H1 (cell line): Measurements from ENCODE around the gene ITGB8. TPM values are rescaled to one million over a fixed set of nuclear protein-coding genes. Genes with fewer than 3 reads are reported as not detected.

Source experiments
- CTCF ChIA-PET: fragments of 300-600 bp; sonication (Branson Sonifier 250); formaldehyde crosslinking; loops from one replicate; lab custom pipeline; 2021; ENCODE audit not compliant: partially characterized antibody; lab: Charles Lee
- POLR2A ChIA-PET: fragments of 300-600 bp; sonication (Branson Sonifier 250); formaldehyde crosslinking; loops from one replicate; lab custom pipeline; 2021; ENCODE audit warnings: inconsistent platforms; ENCODE audit not compliant: partially characterized antibody; lab: Charles Lee
- DNase-seq, 2 experiments: peaks; one replicate each; pipeline versions ENCODE4 v3.0.0 to v3.0.0-alpha.2; 2010 to 2022; ENCODE audit warnings: low spot score in 2 of 2, low read depth in 1 of 2, mixed read lengths in 1 of 2
- FAIRE-seq: peaks from 2 replicates; lab custom pipeline; 2011; peaks lifted over from hg19 to GRCh38; lab: Jason Lieb, UNC
- H2AFZ ChIP-seq: 2 replicates; pipeline ENCODE4 v1.8.1; 2012; ENCODE audit warnings: low read length, inconsistent platforms
- H2AK5ac ChIP-seq: 2 replicates; pipeline ENCODE4 v1.6.1; 2013; ENCODE audit warnings: low read depth, low read length
- H2BK120ac ChIP-seq: replicated peaks from 2 replicates; pipeline ENCODE3; 2013; ENCODE audit warnings: low read depth, low read length, inconsistent platforms
- H2BK12ac ChIP-seq: 2 replicates; pipeline ENCODE4 v1.6.1; 2013; ENCODE audit warnings: low read depth, low read length
- H2BK15ac ChIP-seq: 2 replicates; pipeline ENCODE4 v1.6.1; 2013; ENCODE audit warnings: low read length
- H2BK20ac ChIP-seq: 2 replicates; pipeline ENCODE4 v1.6.1; 2013; ENCODE audit warnings: low read length
- H2BK5ac ChIP-seq: 2 replicates; pipeline ENCODE4 v1.6.1; 2013; ENCODE audit warnings: low read depth, low read length
- H3K14ac ChIP-seq: 2 replicates; pipeline ENCODE4 v1.6.1; 2013; ENCODE audit warnings: inconsistent platforms; ENCODE audit not compliant: insufficient read length
- H3K18ac ChIP-seq: 2 replicates; pipeline ENCODE4 v1.6.1; 2013; ENCODE audit warnings: low read length; ENCODE audit errors: extremely low read depth
- H3K23ac ChIP-seq: 2 replicates; pipeline ENCODE4 v1.6.1; 2013; ENCODE audit warnings: inconsistent platforms; ENCODE audit not compliant: insufficient read length
- H3K23me2 ChIP-seq: 2 replicates; pipeline ENCODE4 v1.6.1; 2013; ENCODE audit warnings: low read depth, low read length
- H3K27ac ChIP-seq: 2 replicates; pipeline ENCODE4 v1.6.1; 2011; ENCODE audit warnings: low read depth, low read length, inconsistent platforms
- H3K27me3 ChIP-seq, 4 experiments: replicated peaks in 1 of 4; 1 replicate in 1 of 4; 2 replicates in 3 of 4; pipeline versions ENCODE4 v1.6.1 to v1.8.1; 2011 to 2013; ENCODE audit warnings: low read length in 3 of 4, mild to moderate bottlenecking in 3 of 4, inconsistent platforms in 2 of 4, mixed read lengths in 2 of 4, moderate library complexity in 1 of 4; ENCODE audit not compliant: control insufficient read depth in 3 of 4, insufficient read depth in 3 of 4; ENCODE audit errors: extremely low read depth in 1 of 4
- H3K36me3 ChIP-seq, 4 experiments: 2 replicates each; pipeline versions ENCODE4 v1.6.1 to v1.8.1; 2011 to 2013; ENCODE audit warnings: mild to moderate bottlenecking in 4 of 4, low read length in 3 of 4, moderate library complexity in 2 of 4, control low read depth in 1 of 4, inconsistent platforms in 1 of 4; ENCODE audit not compliant: insufficient read depth in 4 of 4, control insufficient read depth in 2 of 4
- H3K4ac ChIP-seq: replicated peaks from 2 replicates; pipeline ENCODE3; 2013; ENCODE audit warnings: low read length, low read depth, mixed read lengths, inconsistent platforms; ENCODE audit not compliant: insufficient read length
- H3K4me1 ChIP-seq, 4 experiments: replicated peaks in 1 of 4; 1 replicate in 1 of 4; 2 replicates in 3 of 4; pipeline versions ENCODE4 v1.6.1 to v1.8.1; 2011 to 2013; ENCODE audit warnings: low read length in 3 of 4, inconsistent platforms in 2 of 4, mixed read lengths in 1 of 4; ENCODE audit not compliant: insufficient read depth in 4 of 4, control insufficient read depth in 3 of 4
- H3K4me2 ChIP-seq, 2 experiments: 2 replicates each; pipeline versions ENCODE4 v1.6.1 to v1.8.1; 2011 to 2013; ENCODE audit warnings: low read depth in 2 of 2, low read length in 2 of 2, control low read depth in 1 of 2, inconsistent platforms in 1 of 2, mild to moderate bottlenecking in 1 of 2; ENCODE audit not compliant: insufficient read depth in 1 of 2
- H3K4me3 ChIP-seq, 4 experiments: fragments of 200-600, 300-600 bp in 1 of 4; sonication (generic), shearing (Covaris generic), sonication (Bioruptor Twin) in 1 of 4; 2 replicates each; pipeline versions ENCODE4 v1.5.1 to v1.8.1; 2011 to 2016; ENCODE audit warnings: low read length in 4 of 4, low read depth in 3 of 4, control low read depth in 2 of 4, inconsistent platforms in 2 of 4, mild to moderate bottlenecking in 2 of 4, mixed read lengths in 1 of 4, moderate library complexity in 1 of 4; ENCODE audit not compliant: insufficient read depth in 2 of 4; ENCODE audit errors: extremely low read depth in 1 of 4
- H3K56ac ChIP-seq: replicated peaks from 2 replicates; pipeline ENCODE3; 2013; ENCODE audit warnings: low read depth, mild to moderate bottlenecking, mixed read lengths, low read length, inconsistent platforms; ENCODE audit not compliant: insufficient read length
- H3K79me1 ChIP-seq: 2 replicates; pipeline ENCODE4 v1.6.1; 2013; ENCODE audit warnings: low read depth, low read length, control low read depth
- H3K79me2 ChIP-seq, 2 experiments: 2 replicates each; pipeline versions ENCODE4 v1.6.1 to v1.8.1; 2012 to 2013; ENCODE audit warnings: low read length in 2 of 2, mild to moderate bottlenecking in 2 of 2, inconsistent platforms in 1 of 2; ENCODE audit not compliant: insufficient read depth in 2 of 2, control insufficient read depth in 1 of 2
- H3K9ac ChIP-seq, 4 experiments: replicated peaks in 1 of 4; 1 replicate in 1 of 4; 2 replicates in 3 of 4; pipeline versions ENCODE4 v1.6.1 to v1.8.1; 2011 to 2013; ENCODE audit warnings: low read depth in 3 of 4, low read length in 3 of 4, control low read depth in 2 of 4, mild to moderate bottlenecking in 2 of 4, moderate library complexity in 2 of 4, inconsistent platforms in 1 of 4; ENCODE audit errors: extremely low read depth in 1 of 4
- H3K9me3 ChIP-seq, 2 experiments: 2 replicates each; pipeline versions ENCODE4 v1.6.1 to v1.8.1; 2012 to 2013; ENCODE audit warnings: mild to moderate bottlenecking in 2 of 2, moderate library complexity in 2 of 2, control low read depth in 1 of 2, inconsistent platforms in 1 of 2, low read depth in 1 of 2, low read length in 1 of 2, mixed read lengths in 1 of 2; ENCODE audit not compliant: insufficient read depth in 2 of 2
- H4K20me1 ChIP-seq, 2 experiments: replicated peaks in 1 of 2; 2 replicates each; pipeline versions ENCODE3 to v1.8.1; 2011 to 2013; ENCODE audit warnings: inconsistent platforms in 2 of 2, low read length in 2 of 2, mild to moderate bottlenecking in 1 of 2; ENCODE audit not compliant: insufficient read depth in 2 of 2, control insufficient read depth in 1 of 2
- H4K5ac ChIP-seq: 2 replicates; pipeline ENCODE4 v1.6.1; 2013; ENCODE audit warnings: low read length, low read depth, mixed read lengths, inconsistent platforms; ENCODE audit not compliant: insufficient read length
- H4K8ac ChIP-seq: 2 replicates; pipeline ENCODE4 v1.8.0; 2013; ENCODE audit warnings: mild to moderate bottlenecking, moderate library complexity, low read length, inconsistent platforms; ENCODE audit not compliant: insufficient read depth; ENCODE audit errors: extremely low read depth
- H4K91ac ChIP-seq: replicated peaks from 2 replicates; pipeline ENCODE3; 2013; ENCODE audit warnings: low read length, mixed read lengths, inconsistent platforms; ENCODE audit not compliant: insufficient read length
- BACH1 ChIP-seq: IDR thresholded peaks from 2 replicates; pipeline ENCODE4 v1.6.1; 2012; ENCODE audit warnings: low read length, improper control_type of control experiment
- polyA plus RNA-seq, 7 experiments: library from polyadenylated mRNA; depleted of rRNA in 3 of 7; stranded (reverse) in 5 of 7; unstranded in 2 of 7; fragments of >200 nt in 5 of 7; fragments of 200-250 nt in 2 of 7; gene quantifications; 1 replicate in 5 of 7; 2 replicates in 1 of 7; 4 replicates in 1 of 7; pipeline versions ENCODE4 v1.2.1 to v1.2.3, GENCODE V29; 2011 to 2013; ENCODE audit warnings: missing spikeins in 2 of 7, mixed read lengths in 2 of 7
- total RNA-seq: library from RNA; stranded (reverse); fragmentation: NEBNext Ultra II Directional; extraction: Animal tissue kit (Norgen Biotek cat#: 25700); gene quantifications from 2 replicates; pipeline ENCODE4 v1.2.1, GENCODE V29; 2021

The ITGB8 gene
- total and polyA plus RNA-seq, 2 of the 8 experiments (the other 6 are each of a cell fraction or from before 2014, with no cell fraction given), result 1.2 to 3.6 TPM

DNA sequence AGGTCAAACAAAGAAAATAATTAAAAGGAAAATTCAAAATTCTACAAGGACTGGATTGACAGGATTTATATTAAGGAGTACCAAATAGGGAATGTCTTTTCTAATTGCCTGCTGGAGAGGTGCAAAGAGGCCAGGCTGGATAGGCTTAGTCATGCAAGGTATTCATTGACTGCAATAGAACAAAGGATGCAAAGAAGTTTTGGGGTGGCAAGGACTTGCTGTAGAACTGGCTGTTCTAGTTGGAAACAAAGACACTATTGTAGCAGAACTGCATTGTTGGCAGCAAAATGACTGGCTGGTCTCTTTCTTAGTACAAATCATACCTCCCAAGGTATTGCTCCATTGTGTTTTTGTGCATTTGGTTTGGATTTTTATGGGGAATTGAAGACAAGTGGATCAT, 10.1 kb downstream of the ITGB8 start:
- no peak overlapping the region for H2BK20ac ChIP-seq
- ChIA-PET CTCF (interaction anchor here (0.7 kb wide), 1 partner anchor 212 kb away, joined by 3 read pairs; no protein-coding TSS in a partner anchor), POLR2A (interaction anchor here (1.0 to 3.8 kb wide), 3 partner anchors 10 to 455 kb away, joined by 3 to 27 read pairs (median 3); partner anchors contain the start of gene ITGB8)
- H3K56ac ChIP-seq, result no peak overlapping the region
- FAIRE-seq (peak; percentile 68), DNase-seq (no peak)
- no peak overlapping the region for H2AFZ ChIP-seq
- no peak overlapping the region for H2BK120ac ChIP-seq
- H3K23me2 ChIP-seq, result no peaks in the 10 kb centered on the region
- no peak overlapping the region for H3K14ac ChIP-seq
- H3K18ac ChIP-seq, result no peak overlapping the region
- no peak overlapping the region for H2BK5ac ChIP-seq
- no peak overlapping the region for H4K91ac ChIP-seq
- peak overlapping the region in 1 of 2 experiments; percentile 34; a peak in 1 of 4 replicates for H3K4me2 ChIP-seq
- no peaks in the 10 kb centered on the region for H3K36me3 ChIP-seq
- H3K9me3 ChIP-seq, result no peaks in the 10 kb centered on the region
- peaks cover 0 to 9% (median 2%) of the 10 kb centered on the region in 4 experiments; a peak in 5 of 7 replicates for H3K4me1 ChIP-seq
- H3K27ac ChIP-seq, result no peak overlapping the region
- H4K8ac ChIP-seq, result no peak overlapping the region
- H3K23ac ChIP-seq, result no peak overlapping the region
- no peaks in the 10 kb centered on the region for H3K79me2 ChIP-seq
- H3K9ac ChIP-seq, result no peak overlapping the region
- H3K79me1 ChIP-seq, result no peaks in the 10 kb centered on the region; the same call in 1 of the 2 replicates
- no peak overlapping the region for H3K4ac ChIP-seq
- no peak overlapping the region for H4K5ac ChIP-seq
- no peak overlapping the region for H2AK5ac ChIP-seq
- no peaks in the 10 kb centered on the region for H3K27me3 ChIP-seq
- no peaks in the 10 kb centered on the region for H4K20me1 ChIP-seq
- no peak overlapping the region for H2BK15ac ChIP-seq
- peak overlapping the region in 1 of 4 experiments; percentile 14; a peak in 1 of 8 replicates for H3K4me3 ChIP-seq
- no peak overlapping the region for H2BK12ac ChIP-seq
- 0 out of 2 replicates have a peak, but pooled peaks have one; percentile 41 for TF ChIP-seq BACH1
